ENCODE measurements around the gene RALA.

DNA sequence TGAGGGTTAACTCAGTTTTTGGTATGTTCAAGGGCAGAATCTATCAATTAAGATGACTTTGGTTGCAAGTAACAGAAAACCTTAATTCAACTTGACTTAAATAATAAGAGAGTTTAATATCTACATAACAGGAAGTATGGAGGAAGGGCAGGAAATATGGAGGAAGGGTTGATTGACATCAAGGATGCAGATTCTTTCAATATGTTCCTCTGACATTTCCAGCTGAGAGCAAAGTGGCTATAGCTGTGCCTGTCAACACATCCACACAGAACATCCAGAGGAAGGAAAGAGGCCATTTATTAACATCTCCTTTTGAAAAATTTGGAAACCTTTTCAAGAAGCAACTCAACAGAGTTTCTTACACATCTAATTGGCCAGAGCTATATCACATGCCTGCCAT is 19.4 kb upstream of the RALA start:
- TF ChIP-seq EZH2 (IDR thresholded peaks at IDR 0.05; ENCODE audit: low read length), result no peak
- no peak for TF ChIP-seq CTCF (optimal IDR thresholded peaks at IDR 0.05 in 1 of 3, IDR thresholded peaks at IDR 0.05 in 1 of 3, conservative IDR thresholded peaks at IDR 0.05 in 1 of 3; ENCODE audit: extremely low read depth in 1 of 3, insufficient read depth in 2 of 3, low read length in 3 of 3)
